Prostate gland (tissue), 2 donors: Measurements from ENCODE around the gene HOXA7. TPM values are rescaled to one million over a fixed set of nuclear protein-coding genes. Genes with fewer than 3 reads are reported as not detected.

Experiments used
- DNase-seq: peaks from one replicate; pipeline ENCODE4 v3.0.0-alpha.2; 2019; ENCODE audit warnings: low spot score
- H3K27ac ChIP-seq, 2 donors: fragments of 200-600 bp; sonication (generic); 2 replicates each; pipeline ENCODE4 v1.5.1; 2017 to 2019
- H3K27me3 ChIP-seq: fragments of 200-600 bp; sonication (generic); replicated peaks from 2 replicates; pipeline ENCODE4 v1.5.1; 2019; ENCODE audit not compliant: insufficient read depth
- H3K36me3 ChIP-seq, 2 donors: fragments of 200-600 bp; sonication (generic); 1 replicate in 1 of 2; 2 replicates in 1 of 2; pipeline versions ENCODE4 v1.5.1 to v1.8.1; 2017 to 2019
- H3K4me1 ChIP-seq: fragments of 200-600 bp; sonication (generic); replicated peaks from 2 replicates; pipeline ENCODE4 v1.5.1; 2019
- H3K4me3 ChIP-seq, 2 donors: fragments of 200-600 bp; sonication (generic); 2 replicates each; pipeline ENCODE4 v1.5.1; 2017 to 2019
- H3K9me3 ChIP-seq: fragments of 200-600 bp; sonication (generic); 2 replicates; pipeline ENCODE4 v1.5.1; 2017
- CTCF ChIP-seq, 4 experiments: fragments of 200-600 bp in 2 of 4; fragments of 450-650 bp in 2 of 4; sonication (generic) in 2 of 4; IDR thresholded peaks; 1 replicate in 3 of 4; 2 replicates in 1 of 4; pipeline ENCODE4 v1.5.1; 2016 to 2019; ENCODE audit warnings: antibody characterized with exemption in 4 of 4, mild to moderate bottlenecking in 2 of 4, moderate library complexity in 2 of 4
- POLR2A ChIP-seq: fragments of 450-650 bp; IDR thresholded peaks from one replicate; pipeline ENCODE4 v1.6.1; 2016; ENCODE audit warnings: antibody characterized with exemption, mild to moderate bottlenecking
- POLR2AphosphoS5 ChIP-seq: sonication (generic); formaldehyde crosslinking; IDR thresholded peaks from one replicate; pipeline ENCODE4 v1.6.1; 2017; ENCODE audit warnings: antibody characterized with exemption
- WGBS: methylation state at CpG from one replicate; pipeline ENCODE4 v1.1.5; 2018; 5-methylcytosine and 5-hydroxymethylcytosine counted together
- intact Hi-C: fragments of 100-400 bp; cut with DNase I; formaldehyde crosslinking; loops from one replicate; pipeline ENCODE4 v1.14.2; 2022
- total RNA-seq, 2 donors: library from RNA; depleted of rRNA; stranded (reverse); fragments of >200 nt; gene quantifications; one replicate each; pipeline ENCODE4 v1.1.0, GENCODE V29; 2016

Gene HOXA7
- total RNA-seq, 2 donors from 2014 or later: 2.2 to 4.6 TPM

DNA sequence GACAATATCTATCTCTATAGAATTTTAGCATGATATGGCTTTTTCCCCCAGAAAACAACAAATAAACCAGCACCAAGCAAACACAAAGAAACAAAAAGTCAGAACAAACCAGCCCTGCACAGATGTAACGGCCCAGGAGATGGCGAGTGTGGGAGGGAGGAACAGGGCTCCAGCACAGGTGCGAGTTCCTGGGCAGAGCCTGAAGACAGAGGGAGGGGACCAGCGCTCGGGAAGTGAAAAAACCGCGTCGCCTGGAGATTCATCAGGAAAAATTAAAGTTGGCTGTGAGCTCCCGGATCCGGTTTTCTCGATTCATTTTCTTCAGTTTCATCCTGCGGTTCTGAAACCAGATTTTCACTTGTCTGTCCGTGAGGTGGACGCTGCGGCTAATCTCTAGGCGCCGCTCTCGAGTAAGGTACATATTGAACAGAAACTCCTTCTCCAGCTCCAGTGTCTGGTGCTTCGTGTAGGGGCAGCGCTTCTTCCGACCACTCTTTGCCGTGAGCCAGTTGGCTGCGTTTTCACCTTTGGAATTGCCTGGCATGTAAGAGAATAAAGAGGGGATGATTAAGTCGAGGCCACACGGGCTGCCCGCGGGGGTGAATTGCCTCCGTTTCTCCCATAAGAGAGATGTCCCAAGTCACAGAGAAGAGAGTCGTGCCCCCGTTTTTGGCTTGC lies 15.3 kb upstream of the HOXA7 start:
- DNase-seq: no peak
- H3K4me3 ChIP-seq: peak overlapping the region; percentile 61 to 80
- no peaks in the 10 kb centered on the region for H3K9me3 ChIP-seq
- H3K27me3 ChIP-seq: no peaks in the 10 kb centered on the region
- 4% methylated on average over 30 of the region's 30 CpGs for WGBS
- TF ChIP-seq POLR2AphosphoS5: no peak
- no peak for TF ChIP-seq POLR2A
- peak in 1 of 4 experiments; percentile 5 for TF ChIP-seq CTCF (IDR thresholded peaks at IDR 0.05)
- H3K27ac ChIP-seq: peak overlapping the region; percentile 96
- intact Hi-C loops: no loop called here
- no peaks in the 10 kb centered on the region for H3K36me3 ChIP-seq
- no peaks in the 10 kb centered on the region for H3K4me1 ChIP-seq

- H3K9me3 ChIP-seq: no peaks in the 10 kb centered on the region
- DNase-seq: no peak
- peak overlapping the region; percentile 96 for H3K27ac ChIP-seq
- 3% methylated on average over 8 of the region's 8 CpGs for WGBS
- H3K27me3 ChIP-seq: no peaks in the 10 kb centered on the region
- intact Hi-C loops: no loop called here
- no peaks in the 10 kb centered on the region for H3K36me3 ChIP-seq
- peak overlapping the region; percentile 61 to 80 for H3K4me3 ChIP-seq
- H3K4me1 ChIP-seq: no peaks in the 10 kb centered on the region
- TF ChIP-seq POLR2A (no peak), CTCF (IDR thresholded peaks at IDR 0.05) (no peak), POLR2AphosphoS5 (no peak)
Measured at GRCh38 chr7:27171325-27171636, 14.8 kb upstream of the HOXA7 start.

- Histone ChIP-seq H3K36me3 (no peaks in the 10 kb centered on the region), H3K9me3 (no peaks in the 10 kb centered on the region), H3K27ac (peak overlapping the region; percentile 96), H3K4me1 (no peaks in the 10 kb centered on the region), H3K27me3 (no peaks in the 10 kb centered on the region), H3K4me3 (peak overlapping the region; percentile 61 to 80)
- WGBS: 9% methylated on average over 11 of the region's 11 CpGs
- intact Hi-C loops: no loop called here
- TF ChIP-seq POLR2A (no peak), CTCF (IDR thresholded peaks at IDR 0.05) (no peak), POLR2AphosphoS5 (no peak)
- DNase-seq: no peak
Measured at GRCh38 chr7:27170426-27171324, 14.2 kb upstream of the HOXA7 start.

- WGBS: 5% methylated on average over 32 of the region's 46 CpGs
- Histone ChIP-seq H3K27me3 (no peaks in the 10 kb centered on the region), H3K4me3 (peak overlapping the region; percentile 61 to 80), H3K9me3 (no peaks in the 10 kb centered on the region), H3K4me1 (no peaks in the 10 kb centered on the region), H3K36me3 (no peaks in the 10 kb centered on the region), H3K27ac (peak overlapping the region; percentile 96)
- intact Hi-C loops: loop anchor here (5.0 kb wide), 1 partner anchor 968 kb away; the partner anchor contains the start of genes CBX3 and HNRNPA2B1
- DNase-seq: no peak
- TF ChIP-seq POLR2A (no peak), CTCF (IDR thresholded peaks at IDR 0.05) (peak in 1 of 4 experiments; percentile 2), POLR2AphosphoS5 (no peak)
Measured at GRCh38 chr7:27169658-27170425, 13.4 kb upstream of the HOXA7 start.
